ENCODE measurements around the gene LMF1.

The LMF1 gene

GRCh38 chr16:877242-878071 lies 93.3 kb downstream of the LMF1 start:
- peak; percentile 13 to 22 for ATAC-seq

DNA sequence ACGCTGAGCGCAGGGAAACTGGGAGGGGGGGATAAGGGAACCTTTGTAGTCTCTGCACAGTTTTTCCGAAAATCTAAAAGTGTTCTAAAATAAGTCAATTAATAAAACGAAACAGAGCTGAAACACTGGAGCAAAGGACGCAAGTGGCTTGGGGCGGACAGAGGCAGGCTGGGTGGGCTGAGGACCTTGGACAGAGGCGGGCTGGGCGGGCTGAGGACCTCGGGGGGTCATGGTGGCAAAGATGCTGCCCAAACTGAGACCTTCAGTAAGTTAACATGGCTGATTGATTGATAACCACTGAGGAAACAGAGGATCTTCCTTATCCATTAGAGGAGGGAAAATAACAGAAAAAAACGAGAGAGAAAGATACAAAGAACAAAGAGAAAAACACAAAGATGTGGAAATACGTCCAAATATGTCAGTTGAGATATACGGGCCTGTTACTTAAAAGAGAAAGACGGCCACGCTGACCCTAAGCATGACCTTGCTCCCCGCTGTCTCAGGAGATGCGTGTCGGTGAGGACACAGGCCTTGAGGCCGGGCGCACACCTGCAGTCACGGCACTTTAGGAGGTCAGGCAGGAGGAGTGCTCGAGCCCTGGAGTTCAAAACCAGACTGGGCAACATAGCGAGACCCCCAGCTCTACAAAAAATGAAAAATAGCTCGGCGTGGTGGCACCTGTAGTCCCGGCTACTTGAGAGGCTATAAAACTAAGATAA lies 94.1 kb downstream of the LMF1 start:
- no peak for ATAC-seq

- no peak for ATAC-seq
These were observed 94.8 kb downstream of the LMF1 start for GRCh38 chr16:876041-876335.

GRCh38 chr16:875182-876040 lies 95.4 kb downstream of the LMF1 start:
- ATAC-seq: no peak

- no peak for ATAC-seq
These were observed 96.2 kb downstream of the LMF1 start for GRCh38 chr16:874366-875181.

DNA sequence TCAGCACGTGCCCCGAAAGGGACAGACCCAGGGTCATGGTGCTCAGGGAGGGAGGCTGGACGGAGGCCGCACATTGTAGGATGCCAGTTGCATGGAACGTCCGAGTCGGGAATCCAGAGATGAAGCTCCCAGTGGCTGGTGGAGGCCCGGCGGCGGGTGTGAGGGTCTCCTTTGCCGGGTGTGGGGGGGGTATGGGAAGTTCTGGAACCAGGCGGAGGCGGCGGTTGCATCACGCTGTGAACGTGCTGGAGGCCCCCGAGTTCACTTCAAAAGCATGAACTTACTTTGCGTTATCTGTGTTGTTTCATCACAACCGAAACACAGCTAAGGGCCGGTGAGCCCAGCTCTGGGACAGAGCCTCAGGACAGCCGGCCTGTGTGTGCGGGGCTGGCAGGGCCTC lies 96.9 kb downstream of the LMF1 start:
- no peak for ATAC-seq

DNA sequence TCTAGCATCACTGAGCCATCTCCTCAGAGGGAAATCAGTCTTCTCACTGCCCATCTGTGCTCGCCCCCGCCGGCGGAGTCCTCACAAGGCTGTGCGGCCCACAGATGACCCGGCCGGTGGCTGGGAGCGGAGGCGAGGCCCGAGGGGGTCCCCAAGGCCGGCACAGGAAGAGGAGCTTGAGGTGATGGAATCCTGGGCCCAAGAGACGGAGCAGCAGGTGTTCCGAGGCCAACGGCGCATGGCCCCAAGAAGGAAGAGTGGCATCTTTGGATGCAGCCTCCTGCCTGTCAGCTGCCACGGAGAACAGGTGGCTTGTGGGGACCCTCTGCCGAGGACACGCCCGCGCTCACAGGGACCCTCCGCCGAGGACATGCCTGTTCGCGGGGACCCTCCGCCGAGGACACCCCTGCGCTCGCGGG lies 97.5 kb downstream of the LMF1 start:
- no peak for ATAC-seq

GRCh38 chr16:872436-873242 lies 98.1 kb downstream of the LMF1 start:
- no peak for ATAC-seq

GRCh38 chr16:871562-872345 lies 99.0 kb downstream of the LMF1 start:
- ATAC-seq: no peak

GRCh38 chr16:870856-871561 lies 99.8 kb downstream of the LMF1 start:
- ATAC-seq: no peak

GRCh38 chr16:869823-870641 lies 100.8 kb downstream of the LMF1 start:
- ATAC-seq: no peak

DNA sequence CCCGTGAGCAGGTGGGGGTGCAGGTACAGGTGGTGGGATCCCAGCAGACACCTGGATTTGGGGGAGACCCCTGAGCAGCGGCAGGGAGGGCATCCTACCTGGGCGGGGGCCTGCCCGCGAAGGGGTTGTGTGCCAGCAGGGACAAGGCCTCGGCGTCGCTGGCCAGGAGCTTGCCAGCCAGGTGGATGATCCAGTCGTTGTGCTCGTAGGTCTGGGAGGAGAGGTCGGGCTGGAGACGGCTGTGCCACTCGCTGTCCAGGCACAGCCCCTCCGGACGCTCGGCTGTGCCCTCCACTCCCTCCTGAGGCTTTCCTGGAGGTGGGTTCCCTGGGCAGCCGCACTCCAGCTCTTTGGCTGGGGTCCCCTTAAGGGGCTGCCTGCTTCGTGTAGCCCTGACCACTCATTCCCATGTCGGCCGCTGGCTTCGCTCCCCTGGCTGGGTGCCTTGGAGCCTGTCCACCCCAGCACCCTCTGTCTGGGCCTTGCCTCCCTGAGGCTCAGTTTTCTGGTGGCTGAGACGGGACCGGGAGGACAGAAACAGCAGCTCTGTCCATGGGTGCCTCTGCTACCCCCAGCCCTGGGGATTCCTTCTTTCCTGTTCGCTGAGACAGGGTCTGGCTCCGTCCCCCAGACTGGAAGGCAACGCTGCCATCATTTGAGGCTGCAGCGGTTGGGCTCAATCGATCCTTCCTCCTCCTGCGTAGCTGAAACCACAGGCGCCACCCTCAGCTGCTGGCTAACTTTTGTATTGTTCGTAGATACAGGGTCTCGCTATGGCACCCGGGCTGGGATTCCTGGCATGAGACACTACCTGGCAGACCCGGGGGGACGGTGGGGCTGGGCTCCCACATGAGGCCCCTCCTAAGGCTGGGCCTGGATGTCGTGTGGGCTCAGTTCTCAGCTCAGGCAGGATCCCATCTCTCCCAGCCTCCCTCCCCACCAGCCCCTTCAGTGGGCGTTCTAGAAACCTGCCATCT lies 101.7 kb downstream of the LMF1 start:
- no peak for ATAC-seq

DNA sequence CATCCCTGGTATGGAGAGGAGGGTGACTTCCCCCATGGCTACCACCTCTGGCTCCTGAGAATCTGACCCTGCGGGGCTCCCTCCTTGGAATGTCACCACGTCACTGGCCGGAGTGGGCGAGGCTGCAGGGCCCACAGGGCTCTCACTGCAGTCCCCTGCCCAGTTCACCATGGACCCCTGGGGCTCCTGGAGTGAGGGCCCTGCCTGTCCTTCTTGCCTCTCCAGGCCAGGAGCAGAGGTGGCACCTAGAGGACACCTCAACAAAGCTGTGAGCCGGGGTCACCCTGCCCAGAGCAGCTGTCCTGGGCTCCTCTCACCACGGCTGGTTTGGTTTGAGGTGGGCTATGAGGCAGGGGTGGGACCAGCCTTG lies 102.4 kb downstream of the LMF1 start:
- ATAC-seq: no peak

- no peak for ATAC-seq
These were observed 103.1 kb downstream of the LMF1 start for GRCh38 chr16:867421-868385.

DNA sequence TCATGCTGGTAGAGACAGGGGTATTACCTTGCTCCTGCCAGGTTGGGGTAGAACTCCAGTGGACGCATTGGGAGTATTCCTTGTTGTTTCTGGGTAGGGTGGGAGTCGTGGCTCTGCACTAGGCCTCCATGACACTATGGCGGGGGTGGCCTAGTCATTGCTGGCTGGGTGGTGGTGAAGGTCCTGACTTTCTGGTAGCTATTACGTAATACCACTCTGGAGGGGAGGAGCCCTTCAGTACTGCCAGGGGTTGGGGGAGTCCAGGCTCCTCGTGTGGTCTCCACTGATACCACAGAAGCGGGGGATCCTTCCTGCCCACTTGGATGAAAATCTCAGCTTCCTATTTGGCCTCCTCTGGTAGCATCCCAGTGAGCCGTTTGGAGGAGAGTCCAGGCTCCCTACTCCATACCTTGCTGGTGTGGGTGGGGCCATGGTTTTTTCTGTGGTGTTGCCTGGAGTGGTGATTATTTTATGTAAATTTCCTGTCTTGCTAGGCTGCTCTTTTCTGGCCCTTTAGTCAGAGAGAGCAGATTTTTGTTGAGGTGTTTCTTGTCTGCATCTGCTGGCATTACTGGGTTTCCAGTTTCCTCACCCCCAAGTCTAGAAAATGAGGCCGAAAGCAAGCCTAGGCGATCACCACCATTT lies 104.4 kb downstream of the LMF1 start:
- ATAC-seq: no peak

GRCh38 chr16:865026-865425 lies 105.8 kb downstream of the LMF1 start:
- no peak for ATAC-seq

All from activated CD4-positive, CD25-positive, alpha-beta regulatory T cell treated with anti-CD3 and anti-CD28 coated beads, Interleukin-2, amount 50 U/mL, for 24 hours (primary cell).